GM12878 (cell line): ENCODE results near the gene FAM151A. TPM values are rescaled to one million over a fixed set of nuclear protein-coding genes. Genes with fewer than 3 reads are reported as not detected.

Experiments
- BCLAF1 ChIP-seq: fragments of 450-650 bp; IDR thresholded peaks from 2 replicates; pipeline ENCODE4 v1.6.1; 2017; ENCODE audit warnings: antibody characterized with exemption, mild to moderate bottlenecking, moderate library complexity
- EGR1 ChIP-seq, 2 experiments: IDR thresholded peaks; 1 replicate in 1 of 2; 2 replicates in 1 of 2; pipeline ENCODE4 v1.6.1; 2011 to 2012; ENCODE audit warnings: low read depth in 2 of 2, low read length in 2 of 2, borderline replicate concordance in 1 of 2, mild to moderate bottlenecking in 1 of 2, moderate library complexity in 1 of 2
- ELK1 ChIP-seq: IDR thresholded peaks from 2 replicates; pipeline ENCODE4 v1.6.1; 2012; ENCODE audit warnings: low read depth, low read length, improper control_type of control experiment
- NFYB ChIP-seq: IDR thresholded peaks from 2 replicates; pipeline ENCODE4 v1.6.1; 2011; ENCODE audit warnings: low read depth, mild to moderate bottlenecking, low read length, improper control_type of control experiment, moderate library complexity; ENCODE audit not compliant: insufficient read depth
- RAD51 ChIP-seq: fragments of 450-650 bp; IDR thresholded peaks from 2 replicates; pipeline ENCODE4 v1.6.1; 2016; ENCODE audit warnings: moderate library complexity, mild to moderate bottlenecking, inconsistent platforms
- REST ChIP-seq: IDR thresholded peaks from 2 replicates; pipeline ENCODE4 v1.6.1; 2012; ENCODE audit warnings: mild to moderate bottlenecking, low read depth, low read length
- SUPT20H ChIP-seq: IDR thresholded peaks from 2 replicates; pipeline ENCODE4 v1.6.1; 2011; ENCODE audit warnings: low read depth, mild to moderate bottlenecking, low read length, moderate library complexity, borderline replicate concordance; ENCODE audit not compliant: control insufficient read depth
- ZBTB33 ChIP-seq: fragments of 450-650 bp; IDR thresholded peaks from 2 replicates; pipeline ENCODE4 v1.6.1; 2017; ENCODE audit warnings: mild to moderate bottlenecking
- ZNF24 ChIP-seq: fragments of 450-650 bp; IDR thresholded peaks from 2 replicates; pipeline ENCODE4 v1.6.1; 2017; ENCODE audit warnings: antibody characterized with exemption, mild to moderate bottlenecking
- ZNF687 ChIP-seq: fragments of 450-650 bp; IDR thresholded peaks from 2 replicates; pipeline ENCODE4 v1.6.1; 2017; ENCODE audit warnings: mild to moderate bottlenecking, moderate library complexity
- polyA plus RNA-seq, 11 experiments: library from polyadenylated mRNA; depleted of rRNA in 4 of 11; unstranded in 6 of 11; stranded (reverse) in 5 of 11; fragments of >200 nt; fragmentation: Nextera tagmentation in 4 of 11; fragmentation: Illumina TruSeq in 1 of 11; extraction: Ambion mirVana in 4 of 11; extraction: Trizol in 1 of 11; gene quantifications; 1 replicate in 1 of 11; 2 replicates in 10 of 11; pipeline versions ENCODE4 v1.2.1 to v1.2.3, GENCODE V29; 2011 to 2016; ENCODE audit warnings: inconsistent platforms in 2 of 11, missing spikeins in 2 of 11, low read depth in 1 of 11
- total RNA-seq, 4 experiments: library from RNA; depleted of rRNA in 3 of 4; stranded (reverse); fragments of >200 nt in 3 of 4; fragmentation: Illumina TruSeq in 1 of 4; extraction: Trizol in 1 of 4; gene quantifications; 2 replicates each; pipeline versions ENCODE4 v1.2.1 to v1.2.3, GENCODE V29; 2013 to 2021

FAM151A gene
- total and polyA plus RNA-seq, 10 of the 15 experiments (the other 5 are each of a cell fraction or from before 2014, with no cell fraction given), result 0.09 to 0.34 (median 0.14) TPM; not detected in 5

GRCh38 chr1:54596756-54597155 lies 26.6 kb downstream of the FAM151A start (continued):
- TF ChIP-seq ZNF687, result no peak
- no peak for TF ChIP-seq NFYB
- no peak for TF ChIP-seq ZBTB33
- no peak for TF ChIP-seq BCLAF1
- TF ChIP-seq SUPT20H, result no peak
- TF ChIP-seq EGR1 (IDR thresholded peaks at IDR 0.05; ENCODE audit: borderline replicate concordance in 1 of 2, low read depth in 2 of 2, low read length in 2 of 2), result no peak
- no peak for TF ChIP-seq REST
- TF ChIP-seq ZNF24, result no peak
- TF ChIP-seq RAD51, result no peak
- TF ChIP-seq ELK1, result no peak
